PC-9 (cell line): Measurements from ENCODE around the gene ETFA.

Source experiments
- CTCF ChIP-seq: fragments of 200-600 bp; sonication (generic); conservative IDR thresholded peaks from 2 replicates; pipeline ENCODE4 v1.6.1; 2017; ENCODE audit warnings: mixed run types, antibody characterized with exemption, mild to moderate bottlenecking, moderate library complexity
- EZH2 ChIP-seq: fragments of 200-600 bp; sonication (generic); IDR thresholded peaks from 2 replicates; pipeline ENCODE4 v1.8.0; 2017; ENCODE audit warnings: antibody characterized with exemption, low read depth

- no peak for TF ChIP-seq CTCF
- no peak for TF ChIP-seq EZH2
Observed at GRCh38 chr15:76334438-76335306, 23.4 kb upstream of the ETFA start.
